Fibroblast of villous mesenchyme (primary cell): ENCODE results near the gene SIPA1L2. TPM values are rescaled to one million over a fixed set of nuclear protein-coding genes. Genes with fewer than 3 reads are reported as not detected.

Experiments used
- total RNA-seq: library from RNA; depleted of rRNA; stranded (reverse); fragments of >200 nt; gene quantifications from 2 replicates; pipeline ENCODE4 v1.2.3, GENCODE V29; 2012

SIPA1L2 gene
- total RNA-seq, 1 donor: 5.6 TPM

Other genes with a start within 250 kb of the SIPA1L2 start
- 1.9 and 2.2 TPM in 2 replicates for gene MAP10, start 175.3 kb upstream of the SIPA1L2 start, total RNA-seq